ENCODE measurements around the gene GGT1.

GRCh38 chr22:24555165-24556039, 47.6 kb upstream of the GGT1 start, which contains the start of gene SNRPD3:
- TF ChIP-seq, protein P1, sequence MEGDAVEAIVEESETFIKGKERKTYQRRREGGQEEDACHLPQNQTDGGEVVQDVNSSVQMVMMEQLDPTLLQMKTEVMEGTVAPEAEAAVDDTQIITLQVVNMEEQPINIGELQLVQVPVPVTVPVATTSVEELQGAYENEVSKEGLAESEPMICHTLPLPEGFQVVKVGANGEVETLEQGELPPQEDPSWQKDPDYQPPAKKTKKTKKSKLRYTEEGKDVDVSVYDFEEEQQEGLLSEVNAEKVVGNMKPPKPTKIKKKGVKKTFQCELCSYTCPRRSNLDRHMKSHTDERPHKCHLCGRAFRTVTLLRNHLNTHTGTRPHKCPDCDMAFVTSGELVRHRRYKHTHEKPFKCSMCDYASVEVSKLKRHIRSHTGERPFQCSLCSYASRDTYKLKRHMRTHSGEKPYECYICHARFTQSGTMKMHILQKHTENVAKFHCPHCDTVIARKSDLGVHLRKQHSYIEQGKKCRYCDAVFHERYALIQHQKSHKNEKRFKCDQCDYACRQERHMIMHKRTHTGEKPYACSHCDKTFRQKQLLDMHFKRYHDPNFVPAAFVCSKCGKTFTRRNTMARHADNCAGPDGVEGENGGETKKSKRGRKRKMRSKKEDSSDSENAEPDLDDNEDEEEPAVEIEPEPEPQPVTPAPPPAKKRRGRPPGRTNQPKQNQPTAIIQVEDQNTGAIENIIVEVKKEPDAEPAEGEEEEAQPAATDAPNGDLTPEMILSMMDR (IDR thresholded peaks at IDR 0.05; ENCODE audit: insufficient read depth, low read length) = no peak
- TF ChIP-seq REST (IDR thresholded peaks at IDR 0.05; ENCODE audit: insufficient replicate concordance, low read depth) = peak; percentile 53

Data from HL-60 (cell line).